Esophagus (tissue), 2 donors: ENCODE measurements around the gene RASD2. TPM values are rescaled to one million over a fixed set of nuclear protein-coding genes. Genes with fewer than 3 reads are reported as not detected.
A peak's percentile ranks its signal among the peaks of the same experiment; 100 is the strongest.

Experiments
- H3K27ac ChIP-seq, 2 donors: one replicate each; pipeline ENCODE4 v1.5.1; 2013; ENCODE audit warnings: low read depth in 2 of 2, mild to moderate bottlenecking in 2 of 2, inconsistent platforms in 1 of 2, low read length in 1 of 2, moderate library complexity in 1 of 2
- H3K27me3 ChIP-seq, 2 donors: one replicate each; pipeline ENCODE4 v1.6.1; 2013; ENCODE audit warnings: low read length in 2 of 2, control low read depth in 1 of 2, mild to moderate bottlenecking in 1 of 2; ENCODE audit not compliant: insufficient read depth in 2 of 2, control insufficient read depth in 1 of 2
- H3K36me3 ChIP-seq, 2 donors: one replicate each; pipeline ENCODE4 v1.6.1; 2013; ENCODE audit warnings: low read length in 1 of 2; ENCODE audit not compliant: control insufficient read depth in 2 of 2, insufficient read depth in 2 of 2
- H3K4me1 ChIP-seq, 2 donors: one replicate each; pipeline ENCODE4 v1.6.1; 2013; ENCODE audit warnings: low read length in 1 of 2; ENCODE audit not compliant: control insufficient read depth in 2 of 2, insufficient read depth in 2 of 2
- H3K4me3 ChIP-seq, 2 donors: one replicate each; pipeline ENCODE4 v1.5.1; 2013; ENCODE audit warnings: low read length in 2 of 2, mild to moderate bottlenecking in 2 of 2, low read depth in 1 of 2, moderate library complexity in 1 of 2
- H3K9me3 ChIP-seq, 2 donors: one replicate each; pipeline ENCODE4 v1.6.1; 2013; ENCODE audit warnings: mild to moderate bottlenecking in 2 of 2, low read depth in 1 of 2, low read length in 1 of 2, moderate library complexity in 1 of 2; ENCODE audit not compliant: control insufficient read depth in 2 of 2, insufficient read depth in 1 of 2
- WGBS, 2 donors: extraction: QIAGEN DNeasy Blood & Tissue Kit; methylation state at CpG; one replicate each; pipeline ENCODE4 v1.1.7; 2013; 5-methylcytosine and 5-hydroxymethylcytosine counted together
- polyA plus RNA-seq, 2 donors: library from polyadenylated mRNA; stranded (reverse); fragments of 200-250 nt; gene quantifications; one replicate each; pipeline ENCODE4 v1.2.3, GENCODE V29; 2013
- donor health status: healthy with polysubstance abuse.
- donor health status: Bipolar disorder and iron deficiency.

Gene RASD2
- polyA plus RNA-seq, 2 donors, result 0.49 to 0.64 TPM

GRCh38 chr22:35587447-35587870 lies 46.8 kb downstream of the RASD2 start:
- Histone ChIP-seq H3K36me3 (no peaks in the 10 kb centered on the region), H3K4me3 (no peak overlapping the region), H3K4me1 (no peaks in the 10 kb centered on the region), H3K27me3 (no peaks in the 10 kb centered on the region), H3K27ac (no peak overlapping the region), H3K9me3 (no peaks in the 10 kb centered on the region)
- 65 to 71% methylated on average over 6 of the region's 6 CpGs for WGBS, 2 donors

- no peaks in the 10 kb centered on the region for H3K4me1 ChIP-seq
- H3K27ac ChIP-seq, result no peak overlapping the region
- no peaks in the 10 kb centered on the region for H3K9me3 ChIP-seq
- no peaks in the 10 kb centered on the region for H3K27me3 ChIP-seq
- WGBS, 2 donors, result 73 to 75% methylated on average over 5 of the region's 5 CpGs
- H3K36me3 ChIP-seq, result no peaks in the 10 kb centered on the region
- no peak overlapping the region for H3K4me3 ChIP-seq
Measured at GRCh38 chr22:35587896-35588295, 47.3 kb downstream of the RASD2 start.

GRCh38 chr22:35589071-35589755 lies 48.6 kb downstream of the RASD2 start:
- Histone ChIP-seq H3K9me3 (no peaks in the 10 kb centered on the region), H3K4me1 (no peaks in the 10 kb centered on the region), H3K27ac (no peak overlapping the region), H3K4me3 (no peak overlapping the region), H3K27me3 (no peaks in the 10 kb centered on the region), H3K36me3 (no peaks in the 10 kb centered on the region)
- WGBS, 2 donors, result 68 to 72% methylated on average over 11 of the region's 11 CpGs

- no peak overlapping the region for H3K27ac ChIP-seq
- 84 to 86% methylated on average over 6 of the region's 6 CpGs for WGBS, 2 donors
Measured at GRCh38 chr22:35589756-35590093, 49.1 kb downstream of the RASD2 start.

GRCh38 chr22:35590634-35591295 lies 50.1 kb downstream of the RASD2 start:
- Histone ChIP-seq H3K36me3 (no peaks in the 10 kb centered on the region), H3K27me3 (no peaks in the 10 kb centered on the region), H3K4me3 (no peak overlapping the region), H3K27ac (no peak overlapping the region), H3K4me1 (no peaks in the 10 kb centered on the region), H3K9me3 (no peaks in the 10 kb centered on the region)
- 67% methylated on average over 13 of the region's 13 CpGs for WGBS, 2 donors

More at GRCh38 chr22:35589756-35590093, 49.1 kb downstream of the RASD2 start:
- no peaks in the 10 kb centered on the region for H3K36me3 ChIP-seq
- H3K4me3 ChIP-seq, result no peak overlapping the region
- H3K4me1 ChIP-seq, result no peaks in the 10 kb centered on the region
- no peaks in the 10 kb centered on the region for H3K9me3 ChIP-seq
- no peaks in the 10 kb centered on the region for H3K27me3 ChIP-seq

GRCh38 chr22:35591714-35592417 lies 51.2 kb downstream of the RASD2 start:
- Histone ChIP-seq H3K4me3 (no peak overlapping the region), H3K4me1 (no peaks in the 10 kb centered on the region), H3K36me3 (no peaks in the 10 kb centered on the region), H3K9me3 (no peaks in the 10 kb centered on the region), H3K27ac (peak overlapping the region in 1 of 2 donors; percentile 61), H3K27me3 (no peaks in the 10 kb centered on the region)
- 78 to 82% methylated on average over 14 of the region's 14 CpGs for WGBS, 2 donors

- H3K36me3 ChIP-seq, result no peaks in the 10 kb centered on the region
- H3K27ac ChIP-seq, result peak overlapping the region in 1 of 2 donors; percentile 61
- H3K27me3 ChIP-seq, result no peaks in the 10 kb centered on the region
- H3K4me1 ChIP-seq, result no peaks in the 10 kb centered on the region
- no peaks in the 10 kb centered on the region for H3K9me3 ChIP-seq
- H3K4me3 ChIP-seq, result no peak overlapping the region
- 61 to 63% methylated on average over 4 of the region's 4 CpGs for WGBS, 2 donors
Measured at GRCh38 chr22:35592418-35592967, 51.9 kb downstream of the RASD2 start.

- no peak overlapping the region for H3K4me3 ChIP-seq
- H3K27me3 ChIP-seq, result no peaks in the 10 kb centered on the region
- 41 to 42% methylated on average over 3 of the region's 3 CpGs for WGBS, 2 donors
- H3K4me1 ChIP-seq, result no peaks in the 10 kb centered on the region
- no peaks in the 10 kb centered on the region for H3K9me3 ChIP-seq
- H3K27ac ChIP-seq, result no peak overlapping the region
- no peaks in the 10 kb centered on the region for H3K36me3 ChIP-seq
Measured at GRCh38 chr22:35593071-35593890, 52.6 kb downstream of the RASD2 start.

GRCh38 chr22:35593891-35594470 lies 53.4 kb downstream of the RASD2 start:
- no peaks in the 10 kb centered on the region for H3K27me3 ChIP-seq
- no peak overlapping the region for H3K4me3 ChIP-seq
- WGBS, 2 donors, result 80 to 81% methylated on average over 14 of the region's 14 CpGs
- H3K4me1 ChIP-seq, result no peaks in the 10 kb centered on the region
- H3K9me3 ChIP-seq, result no peaks in the 10 kb centered on the region
- H3K36me3 ChIP-seq, result no peaks in the 10 kb centered on the region
- H3K27ac ChIP-seq, result no peak overlapping the region
